Measurements from ENCODE around the gene DENND11. TPM values are rescaled to one million over a fixed set of nuclear protein-coding genes. Genes with fewer than 3 reads are reported as not detected.

DENND11 gene
- total RNA-seq, 1 donor, result 7.6 TPM

- Histone ChIP-seq H4K20me1 (ENCODE audit: insufficient read depth, low read length) (no peaks in the 10 kb centered on the region), H3K9me3 (ENCODE audit: low read depth, low read length) (no peaks in the 10 kb centered on the region), H3K4me1 (ENCODE audit: insufficient read depth, low read length) (no peaks in the 10 kb centered on the region), H3K27me3 (ENCODE audit: insufficient read depth, low read length) (no peaks in the 10 kb centered on the region), H3K79me2 (ENCODE audit: insufficient read depth, low read length) (no peaks in the 10 kb centered on the region), H3K4me3 (ENCODE audit: insufficient read depth, low read length) (no peak overlapping the region), H3K4me2 (ENCODE audit: insufficient read depth, low read length) (no peak overlapping the region), H3K27ac (ENCODE audit: low read depth, low read length) (no peak overlapping the region), H2AFZ (ENCODE audit: low read length) (no peak overlapping the region), H3K36me3 (ENCODE audit: insufficient read depth, low read length) (peaks cover 16% of the 10 kb centered on the region)
- TF ChIP-seq CTCF (IDR thresholded peaks at IDR 0.05; ENCODE audit: extremely low read depth, low read depth, low read length), result no peak
- DNase-seq (ENCODE audit: insufficient read length, low spot score, missing footprints), result peak; percentile 39
Measured at GRCh38 chr7:141666071-141666470, 35.9 kb downstream of the DENND11 start.

- no peak for TF ChIP-seq CTCF (IDR thresholded peaks at IDR 0.05; ENCODE audit: extremely low read depth, low read depth, low read length)
- H3K36me3 ChIP-seq (ENCODE audit: insufficient read depth, low read length), result peaks cover 18% of the 10 kb centered on the region
- no peak overlapping the region for H2AFZ ChIP-seq (ENCODE audit: low read length)
- H4K20me1 ChIP-seq (ENCODE audit: insufficient read depth, low read length), result no peaks in the 10 kb centered on the region
- H3K79me2 ChIP-seq (ENCODE audit: insufficient read depth, low read length), result no peaks in the 10 kb centered on the region
- no peaks in the 10 kb centered on the region for H3K9me3 ChIP-seq (ENCODE audit: low read depth, low read length)
- no peak overlapping the region for H3K4me3 ChIP-seq (ENCODE audit: insufficient read depth, low read length)
- no peaks in the 10 kb centered on the region for H3K27me3 ChIP-seq (ENCODE audit: insufficient read depth, low read length)
- no peaks in the 10 kb centered on the region for H3K4me1 ChIP-seq (ENCODE audit: insufficient read depth, low read length)
- peak; percentile 66 for DNase-seq (ENCODE audit: insufficient read length, low spot score, missing footprints)
- no peak overlapping the region for H3K4me2 ChIP-seq (ENCODE audit: insufficient read depth, low read length)
- no peak overlapping the region for H3K27ac ChIP-seq (ENCODE audit: low read depth, low read length)
Measured at GRCh38 chr7:141665208-141666035, 36.5 kb downstream of the DENND11 start.

- no peak overlapping the region for H3K4me2 ChIP-seq (ENCODE audit: insufficient read depth, low read length)
- H4K20me1 ChIP-seq (ENCODE audit: insufficient read depth, low read length), result no peaks in the 10 kb centered on the region
- no peak for TF ChIP-seq CTCF (IDR thresholded peaks at IDR 0.05; ENCODE audit: extremely low read depth, low read depth, low read length)
- DNase-seq (ENCODE audit: insufficient read length, low spot score, missing footprints), result no peak
- no peaks in the 10 kb centered on the region for H3K4me1 ChIP-seq (ENCODE audit: insufficient read depth, low read length)
- H3K36me3 ChIP-seq (ENCODE audit: insufficient read depth, low read length), result peaks cover 18% of the 10 kb centered on the region
- H3K9me3 ChIP-seq (ENCODE audit: low read depth, low read length), result no peaks in the 10 kb centered on the region
- no peak overlapping the region for H3K27ac ChIP-seq (ENCODE audit: low read depth, low read length)
- H3K4me3 ChIP-seq (ENCODE audit: insufficient read depth, low read length), result no peak overlapping the region
- no peaks in the 10 kb centered on the region for H3K27me3 ChIP-seq (ENCODE audit: insufficient read depth, low read length)
- no peak overlapping the region for H2AFZ ChIP-seq (ENCODE audit: low read length)
- H3K79me2 ChIP-seq (ENCODE audit: insufficient read depth, low read length), result no peaks in the 10 kb centered on the region
Measured at GRCh38 chr7:141664450-141664849, 37.5 kb downstream of the DENND11 start.

GRCh38 chr7:141663081-141663849 is 38.7 kb downstream of the DENND11 start:
- Histone ChIP-seq H2AFZ (ENCODE audit: low read length) (no peak overlapping the region), H3K9me3 (ENCODE audit: low read depth, low read length) (no peaks in the 10 kb centered on the region), H3K36me3 (ENCODE audit: insufficient read depth, low read length) (peaks cover 21% of the 10 kb centered on the region), H4K20me1 (ENCODE audit: insufficient read depth, low read length) (no peaks in the 10 kb centered on the region), H3K4me2 (ENCODE audit: insufficient read depth, low read length) (no peak overlapping the region), H3K4me3 (ENCODE audit: insufficient read depth, low read length) (no peak overlapping the region), H3K79me2 (ENCODE audit: insufficient read depth, low read length) (no peaks in the 10 kb centered on the region), H3K27me3 (ENCODE audit: insufficient read depth, low read length) (no peaks in the 10 kb centered on the region), H3K4me1 (ENCODE audit: insufficient read depth, low read length) (no peaks in the 10 kb centered on the region), H3K27ac (ENCODE audit: low read depth, low read length) (no peak overlapping the region)
- no peak for TF ChIP-seq CTCF (IDR thresholded peaks at IDR 0.05; ENCODE audit: extremely low read depth, low read depth, low read length)
- peak; percentile 54 for DNase-seq (ENCODE audit: insufficient read length, low spot score, missing footprints)

Data from osteoblast (primary cell).